GM20431 (cell line): Measurements from ENCODE around the gene CRY2.
"Not testable (repeated sequence)": the region's sequence is repeated elsewhere in the genome, so short reads cannot be mapped to it uniquely, and the experiment has no call there.

ENCODE experiments used
- in situ Hi-C: fragments of 300-500 bp; cut with MseI, MboI; formaldehyde crosslinking; loops from one replicate; pipeline ENCODE4 v1.15.0; 2020; ENCODE audit warnings: low sequenced_read_pairs; ENCODE audit not compliant: unreplicated experiment

The CRY2 gene

DNA sequence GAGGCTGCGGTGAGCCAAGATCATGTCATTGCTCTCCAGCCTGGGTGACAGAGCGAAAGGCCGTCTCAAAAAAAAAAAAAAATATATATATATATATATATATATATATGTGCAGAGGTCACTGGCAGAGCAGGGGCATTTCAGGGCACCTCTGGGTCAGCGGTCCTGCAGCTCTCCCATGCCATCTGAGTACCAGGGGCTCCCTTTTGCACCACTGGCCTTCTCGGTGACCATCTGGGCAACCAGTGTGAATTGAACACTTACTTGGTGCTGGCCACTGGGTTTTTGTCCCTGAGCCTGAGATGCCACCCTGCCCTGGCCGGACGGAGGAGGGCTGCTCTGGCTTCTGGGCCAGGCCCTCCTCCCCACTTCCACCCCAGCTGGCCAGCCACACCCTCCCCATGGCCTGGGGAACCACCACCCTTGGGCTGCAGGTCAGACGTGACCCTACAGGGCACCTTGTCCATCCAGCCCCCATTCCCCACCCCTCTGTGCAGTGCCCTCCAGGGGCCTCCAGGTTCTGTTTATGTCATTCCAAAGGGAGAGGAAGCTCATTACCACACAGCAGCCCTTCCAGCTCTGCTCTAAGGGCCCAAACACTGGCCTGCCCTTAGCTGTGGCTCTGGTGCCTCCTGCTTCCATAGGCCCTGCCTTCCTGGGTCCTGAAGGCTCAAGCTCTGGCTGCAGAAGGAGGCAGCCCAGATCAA, 48.4 kb downstream of the CRY2 start:
- in situ Hi-C loops, result no loop called here

DNA sequence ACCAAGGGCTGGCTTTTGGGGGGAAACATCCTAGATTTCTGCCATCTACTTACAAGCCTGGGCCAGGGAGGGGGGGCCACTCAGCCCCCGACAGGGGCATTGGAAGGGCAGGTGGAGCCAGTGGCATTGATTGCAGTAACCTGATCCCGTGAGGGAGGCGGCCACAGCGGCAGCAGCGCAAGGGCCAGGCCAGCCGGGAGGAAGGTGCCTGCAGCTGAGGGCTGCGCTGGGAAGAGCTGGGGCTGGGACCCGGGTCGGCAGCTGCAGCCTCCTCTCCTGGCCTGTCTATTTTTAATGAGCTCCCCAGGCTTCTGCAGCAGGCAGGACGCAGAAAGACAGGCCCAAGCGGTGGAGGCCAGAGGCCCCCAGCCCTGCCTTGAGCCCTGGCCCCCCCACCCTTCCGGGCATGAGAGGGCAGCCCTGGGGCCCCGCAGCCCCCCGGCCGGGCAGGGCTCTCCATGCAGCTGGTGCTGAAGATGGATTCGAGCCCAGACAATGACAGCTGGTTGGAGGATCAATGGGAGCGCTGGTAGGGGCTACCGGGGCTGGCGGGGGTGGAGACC, 49.2 kb downstream of the CRY2 start:
- in situ Hi-C loops, result no loop called here

DNA sequence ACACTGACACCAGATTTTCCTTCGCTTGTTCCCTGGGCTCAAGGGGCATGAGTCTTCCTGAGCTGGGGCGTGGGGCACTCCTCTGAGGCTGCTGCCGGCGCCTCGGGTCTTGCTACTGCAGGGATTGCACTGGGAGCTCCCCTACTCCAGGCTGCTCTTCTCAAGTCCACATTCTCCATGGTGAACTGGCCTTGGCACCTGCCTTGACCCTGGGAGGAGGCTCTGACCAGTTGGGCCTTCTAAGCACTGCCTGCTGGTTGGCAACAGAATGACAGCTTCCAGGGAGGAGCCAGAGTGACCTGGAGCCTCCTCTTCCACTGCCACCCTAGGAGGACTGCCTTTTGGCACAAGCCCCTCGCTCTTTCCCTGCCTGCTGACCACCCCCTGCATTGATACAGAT, 50.3 kb downstream of the CRY2 start:
- in situ Hi-C loops, result no loop called here

DNA sequence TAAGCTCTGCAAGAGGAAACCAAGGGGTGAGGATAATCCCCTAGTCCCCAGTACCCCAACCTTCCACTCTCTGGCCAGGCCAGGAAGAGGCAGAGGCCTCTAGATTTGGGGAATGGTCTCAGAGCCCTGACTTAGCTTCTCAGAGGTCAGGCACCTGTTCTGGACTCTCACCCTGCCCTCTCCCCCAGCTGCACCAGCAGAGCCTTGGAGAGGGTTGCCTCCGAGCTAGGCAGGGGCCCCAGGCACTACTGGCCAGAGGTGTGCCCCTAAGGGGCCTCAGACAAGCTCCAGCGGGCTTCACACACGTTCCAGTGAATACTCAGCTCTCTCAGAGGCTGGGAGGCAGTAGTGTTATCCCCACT, 51.8 kb downstream of the CRY2 start:
- in situ Hi-C loops, result no loop called here

DNA sequence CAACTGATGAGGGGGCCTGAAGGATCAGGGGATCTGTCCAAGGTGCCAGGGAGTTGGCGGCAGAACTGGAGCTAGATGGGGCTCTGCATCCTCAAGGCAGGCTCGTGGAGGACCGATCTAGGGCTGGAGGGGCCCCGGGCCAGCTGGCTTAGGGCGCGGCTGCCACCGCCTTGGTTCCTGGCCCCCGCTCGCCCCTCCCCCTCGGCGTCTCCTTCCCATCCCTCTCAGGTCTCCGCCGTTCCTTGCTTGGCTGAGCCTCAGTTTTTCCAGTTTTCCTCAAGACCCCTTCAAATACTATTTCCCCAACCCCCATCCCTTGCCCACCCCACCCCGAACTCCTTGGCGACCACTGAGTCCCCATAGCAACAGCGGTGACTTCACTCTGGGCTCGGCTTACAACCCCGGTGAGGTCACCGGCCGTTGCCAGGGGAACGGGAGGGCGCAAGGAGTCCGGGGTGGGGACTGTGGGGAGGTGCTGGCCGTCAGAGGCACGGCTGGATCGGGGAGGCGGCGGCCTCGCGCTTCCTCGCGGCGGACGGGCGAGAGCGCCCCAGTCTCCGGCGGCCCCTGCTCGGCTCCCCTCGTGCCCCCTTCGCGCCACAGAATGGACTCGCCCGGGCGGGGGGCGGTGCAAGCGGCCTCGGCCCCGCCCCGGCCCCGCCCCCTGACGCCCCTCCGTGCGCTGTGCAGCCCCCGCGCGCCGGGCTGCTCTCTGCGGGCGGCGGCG, 52.3 kb downstream of the CRY2 start:
- in situ Hi-C loops, result no loop called here

DNA sequence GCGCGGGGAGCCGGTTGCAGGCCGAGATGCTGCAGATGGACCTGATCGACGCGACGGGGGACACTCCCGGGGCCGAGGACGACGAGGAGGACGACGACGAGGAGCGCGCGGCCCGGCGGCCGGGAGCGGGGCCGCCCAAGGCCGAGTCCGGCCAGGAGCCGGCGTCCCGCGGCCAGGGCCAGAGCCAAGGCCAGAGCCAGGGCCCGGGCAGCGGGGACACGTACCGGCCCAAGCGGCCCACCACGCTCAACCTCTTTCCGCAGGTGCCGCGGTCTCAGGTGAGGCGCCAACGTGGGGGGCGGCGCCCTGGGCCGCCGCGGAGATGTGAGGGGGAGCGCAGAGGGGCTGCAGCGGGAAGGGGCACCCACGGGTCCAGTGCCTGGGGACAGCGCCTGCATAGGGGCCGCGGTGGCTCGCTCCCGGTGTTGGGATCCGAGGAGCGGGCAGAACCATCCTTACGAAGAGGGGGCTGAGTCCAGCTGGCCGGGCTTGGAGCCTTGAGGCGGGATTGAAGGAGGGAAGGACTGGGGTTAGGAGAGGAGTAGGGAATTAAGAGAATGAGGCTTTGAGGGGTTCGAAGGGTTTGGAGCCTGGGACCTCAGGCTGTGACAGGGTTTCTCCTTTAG, 53.0 kb downstream of the CRY2 start:
- in situ Hi-C loops, result not testable (repeated sequence)

DNA sequence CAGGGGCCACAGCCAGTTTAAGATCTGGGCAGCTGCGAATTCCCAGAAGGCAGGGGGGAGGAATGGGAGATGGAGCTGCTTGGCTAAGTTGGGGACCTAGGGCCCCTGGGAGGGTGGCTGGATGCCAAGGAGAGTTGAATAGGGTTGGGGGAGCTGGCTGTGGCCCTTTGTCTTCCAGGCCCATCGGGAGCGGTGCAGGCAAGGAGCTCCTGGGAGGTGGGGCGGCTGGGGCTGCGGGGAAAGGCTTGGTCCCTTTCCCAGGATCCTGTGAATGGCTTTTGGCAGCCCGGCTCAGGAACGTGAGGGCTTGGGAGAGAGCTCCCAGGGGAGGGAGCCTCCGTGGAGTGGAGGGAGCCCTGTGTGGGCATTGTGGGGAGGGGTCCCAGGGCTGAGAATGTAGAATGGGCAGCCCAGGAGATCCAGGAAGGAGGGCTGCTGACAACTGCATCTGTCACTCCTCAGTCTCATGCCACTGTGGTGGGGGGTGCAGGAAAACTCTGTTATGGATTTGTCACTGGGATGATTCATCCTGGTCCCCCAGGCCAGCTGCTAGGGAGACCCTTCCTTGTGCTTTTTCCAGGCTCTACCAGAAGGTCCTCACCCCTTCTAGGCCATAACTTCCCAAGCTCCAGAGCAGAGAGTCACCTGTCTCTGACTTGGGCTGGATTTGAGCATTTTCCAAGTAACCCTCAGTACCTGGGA, 53.8 kb downstream of the CRY2 start:
- in situ Hi-C loops, result no loop called here

DNA sequence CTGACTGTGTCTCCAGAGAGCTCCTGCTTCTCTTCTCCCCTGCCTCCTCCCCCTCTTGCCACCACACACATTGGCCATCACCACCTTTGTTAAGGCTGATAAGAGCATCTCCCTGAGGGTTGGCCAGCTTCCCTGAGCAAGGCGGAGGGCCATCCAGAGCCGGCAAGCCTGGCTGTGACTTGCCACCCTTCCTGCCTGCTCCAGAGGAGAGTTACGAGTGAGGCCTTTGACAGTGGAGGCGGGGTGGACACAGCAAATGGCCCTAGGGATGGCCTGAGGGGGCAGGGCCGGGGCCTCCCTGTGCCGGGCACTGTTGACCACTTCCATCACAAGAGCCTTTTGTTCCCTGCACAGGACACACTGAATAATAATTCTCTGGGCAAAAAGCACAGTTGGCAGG, 54.4 kb downstream of the CRY2 start:
- in situ Hi-C loops, result no loop called here

DNA sequence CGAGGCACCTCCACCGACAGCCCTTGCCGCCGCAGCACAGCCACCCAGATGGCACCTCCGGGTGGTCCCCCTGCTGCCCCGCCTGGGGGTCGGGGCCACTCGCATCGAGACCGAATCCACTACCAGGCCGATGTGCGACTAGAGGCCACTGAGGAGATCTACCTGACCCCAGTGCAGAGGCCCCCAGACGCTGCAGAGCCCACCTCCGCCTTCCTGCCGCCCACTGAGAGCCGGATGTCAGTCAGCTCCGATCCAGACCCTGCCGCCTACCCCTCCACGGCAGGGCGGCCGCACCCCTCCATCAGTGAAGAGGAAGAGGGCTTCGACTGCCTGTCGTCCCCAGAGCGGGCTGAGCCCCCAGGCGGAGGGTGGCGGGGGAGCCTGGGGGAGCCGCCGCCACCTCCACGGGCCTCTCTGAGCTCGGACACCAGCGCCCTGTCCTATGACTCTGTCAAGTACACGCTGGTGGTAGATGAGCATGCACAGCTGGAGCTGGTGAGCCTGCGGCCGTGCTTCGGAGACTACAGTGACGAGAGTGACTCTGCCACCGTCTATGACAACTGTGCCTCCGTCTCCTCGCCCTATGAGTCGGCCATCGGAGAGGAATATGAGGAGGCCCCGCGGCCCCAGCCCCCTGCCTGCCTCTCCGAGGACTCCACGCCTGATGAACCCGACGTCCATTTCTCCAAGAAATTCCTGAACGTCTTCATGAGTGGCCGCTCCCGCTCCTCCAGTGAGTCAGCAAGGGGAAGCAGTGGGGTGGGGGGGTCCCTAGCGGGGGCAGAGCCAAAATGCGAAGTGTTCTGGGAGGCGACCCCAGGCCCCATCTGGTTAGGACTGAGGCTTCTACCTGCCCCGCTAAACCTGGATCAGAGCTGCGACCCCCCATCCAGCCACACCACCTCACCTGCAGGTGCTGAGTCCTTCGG, 55.4 kb downstream of the CRY2 start:
- in situ Hi-C loops, result no loop called here

DNA sequence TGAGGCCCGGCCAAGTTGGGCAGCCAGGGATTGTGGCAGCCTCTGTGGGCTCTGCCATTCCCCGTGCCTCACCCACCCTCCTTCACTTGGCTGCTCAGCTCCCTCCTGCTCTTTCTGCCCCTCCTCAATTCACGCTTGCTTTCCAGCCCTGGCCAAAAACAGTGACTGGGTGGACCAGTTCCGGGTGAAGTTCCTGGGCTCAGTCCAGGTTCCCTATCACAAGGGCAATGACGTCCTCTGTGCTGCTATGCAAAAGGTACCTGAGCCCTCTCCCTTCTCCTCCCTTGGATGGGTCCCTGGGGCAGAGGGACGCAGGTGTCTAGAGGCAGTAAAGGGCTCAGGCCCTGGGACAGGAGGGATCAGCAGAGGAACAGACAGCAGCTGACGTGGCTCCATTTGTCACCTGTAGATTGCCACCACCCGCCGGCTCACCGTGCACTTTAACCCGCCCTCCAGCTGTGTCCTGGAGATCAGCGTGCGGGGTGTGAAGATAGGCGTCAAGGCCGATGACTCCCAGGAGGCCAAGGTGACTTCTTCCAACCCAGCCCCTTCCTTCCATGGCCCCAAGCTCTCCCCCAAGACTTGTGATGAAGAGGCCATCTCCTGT, 57.1 kb downstream of the CRY2 start:
- in situ Hi-C loops, result no loop called here

DNA sequence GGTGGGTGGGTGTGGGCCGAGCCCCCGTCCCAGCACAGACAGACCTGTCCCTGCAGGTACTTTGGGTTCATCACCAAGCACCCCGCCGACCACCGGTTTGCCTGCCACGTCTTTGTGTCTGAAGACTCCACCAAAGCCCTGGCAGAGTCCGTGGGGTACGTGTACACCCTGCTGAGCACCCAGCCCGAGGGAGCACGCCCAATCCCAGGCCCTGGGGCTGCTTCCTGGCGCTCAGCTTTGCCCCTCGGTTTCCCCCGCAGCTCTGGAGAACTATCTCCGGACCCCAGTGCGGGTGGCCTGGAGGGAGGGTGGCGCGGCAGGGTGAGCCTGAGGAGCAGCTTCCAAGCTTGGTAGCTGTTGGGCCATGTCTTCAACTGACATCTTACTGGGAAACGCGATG, 57.8 kb downstream of the CRY2 start:
- in situ Hi-C loops, result no loop called here

DNA sequence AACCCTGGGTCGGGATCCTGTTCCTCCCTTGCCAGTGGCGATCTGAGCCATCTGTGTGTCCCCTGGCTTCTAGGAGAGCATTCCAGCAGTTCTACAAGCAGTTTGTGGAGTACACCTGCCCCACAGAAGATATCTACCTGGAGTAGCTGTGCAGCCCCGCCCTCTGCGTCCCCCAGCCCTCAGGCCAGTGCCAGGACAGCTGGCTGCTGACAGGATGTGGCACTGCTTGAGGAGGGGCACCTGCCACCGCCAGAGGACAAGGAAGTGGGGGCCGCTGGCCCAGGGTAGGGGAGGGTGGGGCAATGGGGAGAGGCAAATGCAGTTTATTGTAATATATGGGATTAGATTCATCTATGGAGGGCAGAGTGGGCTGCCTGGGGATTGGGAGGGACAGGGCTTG, 58.3 kb downstream of the CRY2 start:
- in situ Hi-C loops, result not testable (repeated sequence)

DNA sequence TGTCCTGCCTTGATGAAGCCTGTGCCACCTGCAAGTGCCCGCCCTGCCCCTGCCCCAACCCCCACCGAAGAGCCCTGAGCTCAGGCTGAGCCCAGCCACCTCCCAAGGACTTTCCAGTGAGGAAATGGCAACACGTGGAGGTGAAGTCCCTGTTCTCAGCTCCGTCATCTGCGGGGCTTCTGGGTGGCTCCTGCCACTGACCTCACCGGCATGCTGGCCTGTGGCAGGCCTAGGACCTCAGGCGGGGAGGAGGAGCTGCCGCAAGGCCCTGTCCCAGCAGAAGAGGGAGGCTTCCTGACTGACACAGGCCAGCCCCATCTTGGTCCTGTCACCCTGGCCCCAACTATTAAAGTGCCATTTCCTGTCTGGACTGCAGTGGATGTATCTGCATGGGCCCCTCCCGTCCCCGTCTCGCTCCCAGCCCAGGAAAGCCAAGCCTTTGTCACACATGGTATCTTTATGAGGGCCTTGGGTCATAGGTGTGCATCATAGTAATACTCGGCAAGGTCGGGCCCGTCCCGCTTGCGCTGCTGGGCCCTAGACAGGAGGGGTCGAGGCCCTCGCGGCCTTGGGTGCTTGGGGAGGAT, 58.9 kb downstream of the CRY2 start:
- in situ Hi-C loops, result no loop called here

DNA sequence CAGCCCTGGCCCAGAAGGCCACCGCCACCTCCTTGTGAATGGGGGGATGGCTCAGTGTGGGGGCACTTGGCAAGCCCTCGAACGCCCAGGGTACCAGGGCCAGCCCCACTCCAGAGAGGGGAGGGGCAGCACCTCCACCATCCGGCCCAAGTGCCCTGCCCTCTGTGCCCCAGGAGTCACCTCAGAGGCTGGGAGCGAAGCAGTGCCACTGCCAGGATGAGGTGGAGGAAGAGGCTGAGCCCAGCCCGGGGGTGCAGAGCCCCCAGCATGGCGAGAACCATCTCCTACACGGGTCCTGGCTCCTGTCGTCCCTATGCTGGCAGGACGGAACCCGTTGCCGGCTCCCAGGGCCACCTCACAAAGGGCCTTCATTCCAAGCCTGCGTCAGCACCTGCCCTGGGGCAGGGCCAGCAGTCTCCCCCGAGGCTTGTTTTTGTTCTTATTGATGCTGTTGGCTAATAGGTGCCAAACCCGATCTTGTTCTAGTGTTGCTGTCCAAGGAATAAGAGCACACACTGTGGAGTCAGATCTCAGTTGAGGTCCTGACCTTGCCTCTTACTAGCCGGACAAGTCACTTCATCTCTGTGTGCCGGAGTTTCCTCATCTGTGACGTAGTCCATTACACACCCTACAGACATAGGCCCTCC, 59.8 kb downstream of the CRY2 start, which contains the start of gene FREY1:
FREY1 (minus strand) TSS at position 307 of the 647 bp plus-strand sequence; CDS start at position 281, 26 bp downstream.
- in situ Hi-C loops, result no loop called here

DNA sequence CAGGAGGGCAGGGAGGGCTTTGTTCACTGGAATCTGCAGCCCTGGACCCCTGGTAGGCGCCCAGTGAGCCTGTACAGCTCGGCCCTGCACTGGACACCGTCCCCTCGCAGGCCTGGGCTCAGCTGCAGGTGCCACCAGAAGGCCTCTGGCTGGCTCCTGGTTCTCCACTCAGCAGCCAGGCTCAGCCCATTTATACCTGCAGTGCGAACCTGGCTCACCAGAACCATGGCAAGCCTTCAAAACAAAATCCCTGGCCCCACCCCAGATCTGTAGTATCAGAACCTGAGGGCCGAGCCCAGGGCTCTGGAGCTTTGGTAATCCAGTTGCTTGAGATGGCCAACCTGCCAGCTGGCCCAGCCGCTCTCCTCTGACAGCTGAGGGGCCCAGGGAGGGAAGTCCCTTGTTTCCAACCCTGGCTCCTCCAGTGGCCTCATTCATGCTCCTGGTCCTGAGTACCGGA, 60.7 kb downstream of the CRY2 start:
- in situ Hi-C loops, result no loop called here

DNA sequence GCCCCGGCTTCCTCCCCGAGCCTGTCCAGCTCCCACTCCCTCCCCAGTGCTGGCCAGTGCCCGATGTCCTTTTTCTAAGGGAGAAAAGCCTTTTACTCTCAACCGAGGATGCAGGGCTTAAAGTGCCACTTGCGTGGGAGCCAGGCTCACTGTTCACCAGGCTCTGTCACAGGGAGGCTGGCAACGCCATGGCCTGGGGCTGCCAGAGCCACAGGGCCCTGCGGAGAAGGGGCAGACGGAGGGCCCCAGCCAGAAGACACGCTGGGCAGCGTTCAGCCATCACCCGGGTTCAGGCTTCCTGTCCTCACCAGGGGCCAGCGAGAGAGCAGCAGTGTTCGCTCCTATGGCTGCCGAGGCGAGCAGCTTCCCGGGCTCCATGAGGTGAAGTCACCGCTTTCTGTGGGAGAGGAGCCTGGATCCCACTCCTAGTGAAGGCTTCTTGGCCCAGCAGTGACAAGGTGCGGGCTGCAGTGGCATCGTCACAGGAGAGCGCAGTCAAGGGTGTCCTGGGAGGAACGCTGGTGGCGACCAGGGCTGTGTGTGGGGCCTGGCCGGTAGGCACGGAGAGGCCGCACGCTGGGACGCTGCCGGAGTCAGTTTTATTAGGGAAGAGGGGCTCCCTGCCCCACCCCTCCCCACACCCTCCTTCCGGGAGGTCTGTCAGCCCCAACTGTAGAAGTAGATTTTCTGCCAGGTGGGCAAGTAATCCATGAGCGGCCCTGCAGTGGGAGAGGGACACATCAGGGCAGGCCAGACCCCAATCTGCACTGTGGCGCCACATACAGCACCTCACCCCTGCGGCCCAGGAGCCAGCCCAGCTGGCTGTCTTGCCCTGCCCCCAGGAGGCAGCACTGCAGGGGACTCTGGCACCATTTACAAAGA, 62.6 kb downstream of the CRY2 start:
- in situ Hi-C loops, result no loop called here

DNA sequence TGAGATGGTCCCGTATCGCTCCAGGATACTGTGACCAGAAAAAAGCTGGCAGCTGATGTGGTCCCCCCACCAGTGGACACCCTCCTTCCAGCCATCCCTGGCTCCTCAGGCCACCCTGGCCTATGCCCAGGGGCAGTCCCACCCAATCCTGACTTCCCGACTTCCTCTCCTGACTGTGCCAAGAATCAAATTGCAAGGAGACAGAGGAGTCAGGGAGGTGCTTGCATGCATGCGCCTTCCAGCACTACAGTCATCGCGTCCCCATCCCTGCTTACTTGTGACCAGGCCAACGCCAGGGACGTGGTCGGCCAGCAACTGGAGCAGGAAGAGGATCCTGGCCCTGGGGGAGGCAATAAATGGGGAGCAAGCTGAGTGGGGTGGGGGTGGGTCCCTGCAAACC, 63.3 kb downstream of the CRY2 start:
- in situ Hi-C loops, result no loop called here
